GM23338 (cell line): ENCODE measurements around the gene DUSP10. TPM values are rescaled to one million over a fixed set of nuclear protein-coding genes. Genes with fewer than 3 reads are reported as not detected.

Experiments
- ATAC-seq: fragments of 200-7000 bp; cut with Tn5 transposase; 3 replicates; pipeline ENCODE4 v1.9.1; 2020
- DNase-seq: peaks from one replicate; pipeline ENCODE4 v3.0.0-alpha.2; 2015; ENCODE audit warnings: low spot score
- H2AFZ ChIP-seq: fragments of 200-600 bp; sonication (generic); 2 replicates; pipeline ENCODE4 v1.8.0; 2016; ENCODE audit warnings: antibody characterized with exemption, mild to moderate bottlenecking, moderate library complexity
- H3F3A ChIP-seq: fragments of 200-600 bp; sonication (generic); replicated peaks from 2 replicates; pipeline ENCODE4 v1.8.0; 2017; ENCODE audit warnings: antibody characterized with exemption, mixed run types, low read depth
- H3K27ac ChIP-seq: fragments of 200-600 bp; sonication (generic); 2 replicates; pipeline ENCODE4 v1.6.1; 2016; ENCODE audit warnings: low read depth
- H3K27me3 ChIP-seq: fragments of 200-600 bp; sonication (generic); 2 replicates; pipeline ENCODE4 v1.8.0; 2016; ENCODE audit warnings: mild to moderate bottlenecking, mixed run types, moderate library complexity; ENCODE audit not compliant: insufficient read depth
- H3K36me3 ChIP-seq: fragments of 200-600 bp; sonication (generic); 2 replicates; pipeline ENCODE4 v1.8.0; 2016; ENCODE audit warnings: mild to moderate bottlenecking; ENCODE audit not compliant: insufficient read depth
- H3K4me1 ChIP-seq: fragments of 200-600 bp; sonication (generic); 2 replicates; pipeline ENCODE4 v1.8.0; 2016; ENCODE audit warnings: mild to moderate bottlenecking, moderate library complexity; ENCODE audit not compliant: insufficient read depth
- H3K4me2 ChIP-seq: fragments of 200-600 bp; sonication (generic); 2 replicates; pipeline ENCODE4 v1.7.1; 2017; ENCODE audit warnings: mixed run types
- H3K4me3 ChIP-seq: fragments of 200-600 bp; sonication (generic); 2 replicates; pipeline ENCODE4 v1.6.1; 2016; ENCODE audit warnings: mixed run types
- H3K79me2 ChIP-seq: fragments of 200-600 bp; sonication (generic); replicated peaks from 2 replicates; pipeline ENCODE4 v1.8.0; 2017; ENCODE audit warnings: mild to moderate bottlenecking; ENCODE audit not compliant: insufficient read depth
- H3K9me2 ChIP-seq: fragments of 200-600 bp; sonication (generic); 2 replicates; pipeline ENCODE4 v1.8.0; 2017; ENCODE audit not compliant: insufficient read depth
- H4K20me1 ChIP-seq: fragments of 200-600 bp; sonication (generic); replicated peaks from 2 replicates; pipeline ENCODE4 v1.8.0; 2017; ENCODE audit warnings: mild to moderate bottlenecking; ENCODE audit not compliant: insufficient read depth
- H3K27ac Mint-ChIP-seq: 2 replicates; pipeline ENCODE4 v1.8.0; 2020; ENCODE audit warnings: inconsistent platforms, mild to moderate bottlenecking, moderate library complexity, mixed read lengths
- H3K27me3 Mint-ChIP-seq: 3 replicates; pipeline ENCODE4 v1.8.0; 2022; ENCODE audit warnings: low read depth, mild to moderate bottlenecking, moderate library complexity, mixed read lengths, inconsistent platforms; ENCODE audit not compliant: insufficient read depth, poor library complexity
- H3K36me3 Mint-ChIP-seq: 3 replicates; pipeline ENCODE4 v1.8.0; 2021; ENCODE audit warnings: low read depth, mild to moderate bottlenecking, inconsistent platforms, moderate library complexity, mixed read lengths
- H3K4me1 Mint-ChIP-seq: 3 replicates; pipeline ENCODE4 v1.8.0; 2020; ENCODE audit warnings: mild to moderate bottlenecking, inconsistent platforms, mixed read lengths
- H3K4me3 Mint-ChIP-seq: 3 replicates; pipeline ENCODE4 v1.8.0; 2021; ENCODE audit warnings: moderate library complexity, mild to moderate bottlenecking, inconsistent platforms, mixed read lengths
- H3K9me3 Mint-ChIP-seq: 3 replicates; pipeline ENCODE4 v1.8.0; 2020; ENCODE audit warnings: moderate library complexity, mild to moderate bottlenecking, inconsistent platforms, mixed read lengths
- CREB1 ChIP-seq: fragments of 250-450 bp; sonication (Bioruptor Pico); IDR thresholded peaks from 2 replicates; pipeline ENCODE4 v1.5.0; 2020; ENCODE audit warnings: low read depth, mild to moderate bottlenecking, moderate library complexity
- ETS1 ChIP-seq: IDR thresholded peaks from 2 replicates; pipeline ENCODE4 v1.6.1; 2016; ENCODE audit warnings: antibody characterized with exemption
- EZH2 ChIP-seq: fragments of 200-600 bp; sonication (generic); IDR thresholded peaks from one replicate; pipeline ENCODE4 v1.8.0; 2017; ENCODE audit warnings: antibody characterized with exemption, mild to moderate bottlenecking, low read depth; ENCODE audit not compliant: unreplicated experiment
- EZH2phosphoT487 ChIP-seq: fragments of 200-600 bp; sonication (generic); IDR thresholded peaks from one replicate; pipeline ENCODE4 v1.8.1; 2018; ENCODE audit warnings: antibody characterized with exemption; ENCODE audit not compliant: unreplicated experiment
- NANOG ChIP-seq: IDR thresholded peaks from 2 replicates; pipeline ENCODE4 v1.6.1; 2016; ENCODE audit warnings: antibody characterized with exemption, borderline replicate concordance
- POLR2AphosphoS5 ChIP-seq: IDR thresholded peaks from 2 replicates; pipeline ENCODE4 v1.6.1; 2016; ENCODE audit warnings: antibody characterized with exemption, low read depth
- ZNF114 ChIP-seq: fragments of 250-450 bp; sonication (Bioruptor Pico); IDR thresholded peaks from 2 replicates; pipeline ENCODE4 v1.5.0; 2020; ENCODE audit warnings: mild to moderate bottlenecking, moderate library complexity
- long read RNA-seq: library from polyadenylated mRNA; unstranded; transcript quantifications from one replicate; pipeline ENCODE4 v2.0.0, GENCODE V29; 2020; ENCODE audit not compliant: unreplicated experiment
- polyA plus RNA-seq: library from polyadenylated mRNA; unstranded; fragments of >200 nt; fragmentation: Nextera tagmentation; extraction: Ambion mirVana; gene quantifications from 2 replicates; pipeline ENCODE4 v1.2.1, GENCODE V29; 2016
- total RNA-seq: library from RNA; depleted of rRNA; stranded (reverse); fragments of >200 nt; shearing (Covaris generic); gene quantifications from 2 replicates; pipeline ENCODE4 v1.2.3, GENCODE V29; 2014; rRNA removed
- TF ChIP-seq, protein P1 (sequence below): IDR thresholded peaks from one replicate; pipeline ENCODE4 v1.6.1; 2018; ENCODE audit warnings: antibody characterized with exemption; ENCODE audit not compliant: unreplicated experiment

DUSP10 gene
- 1.0 and 1.5 TPM in 2 replicates for total RNA-seq
- polyA plus RNA-seq = 1.1 and 1.6 TPM in 2 replicates
- long read RNA-seq = 0 reads

GRCh38 chr1:221741703-221742554 lies at the start of gene DUSP10:
Gene DUSP10, minus strand, starts transcription at chr1:221742089. Its CDS starts 2,345 bp downstream, at chr1:221739744.
- DNase-seq (peak; percentile 100), ATAC-seq (peak; percentile 84)
- Mint-ChIP-seq H3K4me1 (peaks cover 11% of the 10 kb centered on the region), H3K4me3 (no peak within 1 kb of the TSS), H3K9me3 (no peaks in the 10 kb centered on the region), H3K27me3 (peaks cover 10% of the 10 kb centered on the region), H3K27ac (no peak within 1 kb of the TSS), H3K36me3 (no peaks in the 10 kb centered on the region)
- H2AFZ ChIP-seq = peak within 1 kb of the TSS; percentile 90
- peaks cover 2% of the 10 kb centered on the region; the same call in 1 of the 2 replicates for H3K79me2 ChIP-seq
- H3K4me3 ChIP-seq = peak within 1 kb of the TSS; percentile 61
- H3K27me3 ChIP-seq = peaks cover 39% of the 10 kb centered on the region
- H3K36me3 ChIP-seq = no peaks in the 10 kb centered on the region
- peaks cover 24% of the 10 kb centered on the region for H3K4me1 ChIP-seq
- H3F3A ChIP-seq = 0 out of 2 replicates have a peak, but pooled peaks cover 6% of the 10 kb centered on the region
- H3K4me2 ChIP-seq = peak within 1 kb of the TSS; percentile 77
- H3K27ac ChIP-seq = no peak within 1 kb of the TSS
- H3K9me2 ChIP-seq = peaks cover 5% of the 10 kb centered on the region; the same call in 1 of the 2 replicates
- TF ChIP-seq NANOG = no peak
- peak; percentile 51; the same call in 1 of the 2 replicates for TF ChIP-seq POLR2AphosphoS5
- peak; percentile 70 for TF ChIP-seq CREB1 (CRISPR knock-in tag)
- TF ChIP-seq, protein P1, sequence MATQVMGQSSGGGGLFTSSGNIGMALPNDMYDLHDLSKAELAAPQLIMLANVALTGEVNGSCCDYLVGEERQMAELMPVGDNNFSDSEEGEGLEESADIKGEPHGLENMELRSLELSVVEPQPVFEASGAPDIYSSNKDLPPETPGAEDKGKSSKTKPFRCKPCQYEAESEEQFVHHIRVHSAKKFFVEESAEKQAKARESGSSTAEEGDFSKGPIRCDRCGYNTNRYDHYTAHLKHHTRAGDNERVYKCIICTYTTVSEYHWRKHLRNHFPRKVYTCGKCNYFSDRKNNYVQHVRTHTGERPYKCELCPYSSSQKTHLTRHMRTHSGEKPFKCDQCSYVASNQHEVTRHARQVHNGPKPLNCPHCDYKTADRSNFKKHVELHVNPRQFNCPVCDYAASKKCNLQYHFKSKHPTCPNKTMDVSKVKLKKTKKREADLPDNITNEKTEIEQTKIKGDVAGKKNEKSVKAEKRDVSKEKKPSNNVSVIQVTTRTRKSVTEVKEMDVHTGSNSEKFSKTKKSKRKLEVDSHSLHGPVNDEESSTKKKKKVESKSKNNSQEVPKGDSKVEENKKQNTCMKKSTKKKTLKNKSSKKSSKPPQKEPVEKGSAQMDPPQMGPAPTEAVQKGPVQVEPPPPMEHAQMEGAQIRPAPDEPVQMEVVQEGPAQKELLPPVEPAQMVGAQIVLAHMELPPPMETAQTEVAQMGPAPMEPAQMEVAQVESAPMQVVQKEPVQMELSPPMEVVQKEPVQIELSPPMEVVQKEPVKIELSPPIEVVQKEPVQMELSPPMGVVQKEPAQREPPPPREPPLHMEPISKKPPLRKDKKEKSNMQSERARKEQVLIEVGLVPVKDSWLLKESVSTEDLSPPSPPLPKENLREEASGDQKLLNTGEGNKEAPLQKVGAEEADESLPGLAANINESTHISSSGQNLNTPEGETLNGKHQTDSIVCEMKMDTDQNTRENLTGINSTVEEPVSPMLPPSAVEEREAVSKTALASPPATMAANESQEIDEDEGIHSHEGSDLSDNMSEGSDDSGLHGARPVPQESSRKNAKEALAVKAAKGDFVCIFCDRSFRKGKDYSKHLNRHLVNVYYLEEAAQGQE = no peak
- TF ChIP-seq ETS1 = no peak
- TF ChIP-seq ZNF114 = no peak
- no peak for TF ChIP-seq EZH2phosphoT487
- no peak for TF ChIP-seq EZH2
- 0 out of 2 replicates have a peak, but pooled peaks cover 7% of the 10 kb centered on the region for H4K20me1 ChIP-seq

- ATAC-seq (no peak), DNase-seq (no peak)
- no peaks in the 10 kb centered on the region for H3F3A ChIP-seq
- peaks cover 6% of the 10 kb centered on the region for H3K4me1 Mint-ChIP-seq
- no peak overlapping the region for H2AFZ ChIP-seq
- no peak overlapping the region for H3K27ac Mint-ChIP-seq
- no peaks in the 10 kb centered on the region for H4K20me1 ChIP-seq
- H3K27me3 ChIP-seq = no peaks in the 10 kb centered on the region
- 0 out of 2 replicates have a peak, but pooled peaks cover 6% of the 10 kb centered on the region for H3K4me1 ChIP-seq
- H3K36me3 ChIP-seq = no peaks in the 10 kb centered on the region
- no peak overlapping the region for H3K4me3 ChIP-seq
- H3K27me3 Mint-ChIP-seq = peaks cover 2% of the 10 kb centered on the region
- no peak overlapping the region for H3K27ac ChIP-seq
- no peak overlapping the region for H3K4me2 ChIP-seq
- 0 out of 2 replicates have a peak, but pooled peaks cover 2% of the 10 kb centered on the region for H3K9me2 ChIP-seq
- no peak overlapping the region for H3K4me3 Mint-ChIP-seq
- no peaks in the 10 kb centered on the region for H3K79me2 ChIP-seq
- no peaks in the 10 kb centered on the region for H3K9me3 Mint-ChIP-seq
- no peaks in the 10 kb centered on the region for H3K36me3 Mint-ChIP-seq
- TF ChIP-seq POLR2AphosphoS5 = no peak
- TF ChIP-seq, protein P1 = no peak
These were observed 46.6 kb upstream of the DUSP10 start for GRCh38 chr1:221788466-221788865.
